HG03175 (cell line): Measurements from ENCODE around the gene PSMB1.
"Not testable (repeated sequence)": the region's sequence is repeated elsewhere in the genome, so short reads cannot be mapped to it uniquely, and the experiment has no call there.

ENCODE experiments used
- ATAC-seq: cut with Tn5 transposase; IDR thresholded peaks from one replicate; pipeline ENCODE4 v1.9.1; 2021; ENCODE audit warnings: mild to moderate bottlenecking, moderate library complexity; ENCODE audit not compliant: unreplicated experiment

PSMB1 gene

DNA sequence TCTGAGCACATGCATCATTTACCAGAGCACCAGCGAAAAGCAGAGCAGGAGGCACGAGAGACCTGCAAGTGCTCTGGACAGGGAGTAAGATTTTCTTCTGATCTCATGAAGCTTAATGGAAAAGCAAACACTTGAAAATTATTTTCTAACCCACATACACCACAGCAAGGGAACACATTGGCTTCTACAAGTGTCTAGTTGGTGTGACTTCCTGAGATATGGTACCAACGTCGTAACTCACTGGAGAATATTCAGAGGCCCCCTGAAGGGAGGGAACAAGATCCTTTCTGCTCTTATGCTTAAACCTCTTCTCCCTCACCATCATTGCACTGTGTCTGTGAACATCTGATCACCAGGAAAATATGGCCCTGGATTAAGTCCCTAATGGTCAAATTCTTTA is 48.6 kb downstream of the PSMB1 start:
- no peak for ATAC-seq

DNA sequence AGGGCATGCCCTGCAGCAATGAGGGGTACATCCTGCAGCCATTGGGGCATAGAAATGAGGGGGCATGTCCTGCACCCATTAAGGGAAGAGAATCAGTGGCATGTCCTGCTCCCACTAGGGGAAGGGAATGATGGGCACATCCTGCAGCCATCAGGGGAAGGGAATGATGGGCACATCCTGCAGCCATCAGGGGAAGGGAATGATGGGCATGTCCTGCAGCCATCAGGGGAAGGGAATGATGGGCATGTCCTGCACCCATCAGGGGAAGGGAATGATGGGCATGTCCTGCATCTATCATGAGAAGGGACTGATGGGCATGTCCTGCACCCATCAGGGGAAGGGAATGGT is 49.7 kb downstream of the PSMB1 start:
- ATAC-seq = no peak

DNA sequence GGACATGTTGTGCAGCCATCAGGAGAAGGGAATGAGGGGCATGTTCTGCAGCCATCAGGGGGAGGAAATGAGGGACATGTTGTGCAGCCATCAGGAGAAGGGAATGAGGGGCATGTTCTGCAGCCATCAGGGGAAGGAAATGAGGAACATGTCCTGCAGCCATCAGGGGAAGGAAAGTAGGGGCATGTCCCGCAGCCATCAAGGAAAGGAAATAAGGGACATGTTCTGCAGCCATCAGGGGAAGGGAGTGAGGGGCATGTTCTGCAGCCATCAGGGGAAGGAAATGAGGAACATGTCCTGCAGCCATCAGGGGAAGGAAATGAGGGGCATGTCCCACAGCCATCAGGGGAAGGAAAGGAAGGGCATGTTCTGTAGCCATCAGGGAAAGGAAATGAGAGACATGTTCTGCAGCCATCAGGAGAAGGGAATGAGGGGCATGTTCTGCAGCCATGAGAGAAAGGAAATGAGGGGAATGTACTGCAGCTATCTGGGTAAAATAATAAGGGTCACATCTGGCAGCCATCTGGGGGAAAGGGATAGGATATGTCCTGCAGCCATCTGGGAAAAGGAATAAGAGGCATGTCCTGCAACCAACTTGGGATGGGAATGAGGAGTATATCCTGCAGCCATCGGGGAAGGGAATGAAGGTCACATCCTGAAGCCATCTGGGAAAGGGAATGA is 50.2 kb downstream of the PSMB1 start:
- ATAC-seq = not testable (repeated sequence)

DNA sequence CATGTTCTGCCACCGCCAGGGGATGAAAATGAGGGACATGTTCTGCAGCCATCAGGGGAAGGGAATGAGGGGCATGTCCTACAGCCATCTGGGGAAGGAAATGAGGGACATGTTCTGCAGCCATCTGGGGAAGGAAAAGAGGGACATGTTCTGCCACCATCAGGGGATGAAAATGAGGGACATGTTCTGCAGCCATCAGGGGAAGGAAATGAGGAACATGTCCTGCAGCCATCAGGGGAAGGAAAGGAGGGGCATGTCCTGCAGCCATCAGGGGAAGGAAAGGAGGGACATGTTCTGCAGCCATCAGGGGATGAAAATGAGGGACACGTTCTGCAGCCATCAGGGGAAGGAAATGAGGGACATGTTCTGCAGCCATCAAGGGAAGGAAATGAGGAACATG is 50.8 kb downstream of the PSMB1 start:
- not testable (repeated sequence) for ATAC-seq

DNA sequence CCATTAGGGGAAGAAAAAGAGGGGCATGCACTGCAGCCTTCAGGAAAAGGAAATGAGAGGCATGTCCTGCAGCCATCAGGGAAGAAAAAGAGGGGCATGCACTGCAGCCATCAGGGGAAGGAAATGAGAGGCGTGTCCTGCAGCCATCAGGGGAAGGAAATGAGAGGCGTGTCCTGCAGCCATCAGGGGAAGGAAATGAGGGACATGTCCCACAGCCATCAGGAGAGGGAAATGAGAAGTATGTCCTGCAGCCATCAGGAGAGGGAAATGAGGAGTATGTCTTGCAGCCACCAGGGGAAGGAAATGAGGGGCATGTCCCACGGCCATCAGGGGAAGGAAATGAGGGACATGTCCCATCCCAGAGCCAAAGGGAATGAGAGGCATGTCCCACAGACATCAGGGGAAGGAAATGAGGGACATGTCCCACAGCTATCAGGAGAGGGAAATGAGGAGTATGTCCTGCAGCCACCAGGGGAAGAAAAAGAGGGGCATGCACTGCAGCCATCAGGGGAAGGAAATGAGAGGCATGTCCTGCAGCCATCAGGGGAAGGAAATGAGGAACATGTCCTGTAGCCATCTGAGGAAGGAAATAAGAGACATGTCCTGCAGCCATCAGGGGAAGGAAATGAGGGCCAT is 52.0 kb downstream of the PSMB1 start:
- no peak for ATAC-seq

DNA sequence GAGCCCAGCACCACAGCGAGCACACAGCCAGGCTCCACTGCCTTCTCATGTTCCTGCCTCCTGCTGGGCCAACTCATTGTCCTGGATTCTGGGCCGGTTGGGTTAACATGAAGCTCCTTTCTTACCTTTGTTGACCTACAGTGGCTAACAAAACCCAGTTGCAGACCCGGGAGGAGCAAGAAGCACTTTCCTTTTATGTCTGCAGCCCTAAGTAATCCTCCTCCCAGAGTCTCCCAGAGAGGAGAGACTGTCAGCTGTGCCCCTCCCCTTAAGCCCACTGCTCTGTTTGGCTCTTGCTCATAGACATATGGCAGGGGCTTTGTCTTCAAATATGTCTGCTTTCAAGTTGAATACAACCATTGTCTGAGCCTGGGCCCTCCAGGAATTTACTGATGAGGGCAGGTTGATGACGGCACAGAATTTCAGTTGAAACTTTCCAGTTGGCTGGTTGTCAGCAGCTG is 55.2 kb downstream of the PSMB1 start:
- ATAC-seq = no peak

DNA sequence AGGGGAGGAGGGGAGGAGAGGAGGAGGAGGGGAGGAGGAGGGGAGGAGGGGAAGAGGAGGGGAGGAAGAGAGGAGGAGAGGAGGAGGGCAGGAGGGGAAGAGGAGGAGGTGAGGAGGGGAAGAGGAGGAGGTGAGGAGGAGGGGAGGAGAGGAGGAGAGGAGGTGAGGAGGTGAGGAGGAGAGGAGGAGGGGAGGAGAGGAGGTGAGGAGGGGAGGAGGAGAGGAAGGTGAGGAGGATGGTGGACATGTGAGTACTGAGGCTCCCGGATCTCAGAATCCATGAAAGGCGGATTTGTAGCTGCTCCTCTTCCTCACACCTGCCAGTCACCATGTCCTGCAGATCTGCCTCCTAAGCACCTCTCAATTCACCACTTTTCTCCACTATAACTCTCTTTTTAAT is 59.8 kb downstream of the PSMB1 start:
- ATAC-seq = no peak

DNA sequence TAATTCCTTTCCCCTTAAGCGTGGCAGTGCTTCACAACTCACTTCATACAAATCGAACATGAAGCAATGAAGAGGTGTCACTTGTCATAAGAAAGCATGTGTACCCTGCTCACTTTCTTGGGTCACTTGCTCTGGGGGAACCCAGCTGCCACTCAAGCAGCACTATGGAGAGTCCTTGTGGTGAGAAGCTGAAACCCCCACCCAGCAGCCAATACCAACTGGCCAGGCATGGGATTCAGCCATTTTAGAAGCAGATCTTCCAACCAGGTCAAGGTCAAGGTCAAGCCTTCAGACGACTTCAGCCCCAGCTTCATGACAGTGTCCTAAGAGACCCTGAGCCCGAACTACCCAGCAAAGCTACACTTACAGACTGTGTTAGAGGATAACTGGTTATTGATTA is 62.8 kb downstream of the PSMB1 start:
- ATAC-seq = no peak

DNA sequence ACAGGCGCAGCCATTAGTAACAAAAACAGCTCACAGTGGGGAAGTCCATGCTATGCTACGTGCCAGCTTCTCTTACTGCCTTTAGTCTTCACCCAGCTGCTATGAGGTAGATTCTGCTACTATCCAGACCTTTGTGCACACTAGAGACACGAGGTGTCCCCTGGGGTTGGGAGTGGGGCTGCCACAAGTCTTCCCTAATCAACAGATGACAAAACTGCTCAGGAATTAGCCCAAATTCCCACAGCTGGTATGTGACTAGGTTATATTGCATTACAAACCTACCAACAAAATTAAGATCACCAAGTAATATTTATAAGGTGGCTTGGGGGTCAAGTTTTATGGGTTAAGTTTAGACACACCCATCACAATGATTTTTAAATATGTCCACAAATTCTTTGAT is 63.3 kb downstream of the PSMB1 start:
- no peak for ATAC-seq

DNA sequence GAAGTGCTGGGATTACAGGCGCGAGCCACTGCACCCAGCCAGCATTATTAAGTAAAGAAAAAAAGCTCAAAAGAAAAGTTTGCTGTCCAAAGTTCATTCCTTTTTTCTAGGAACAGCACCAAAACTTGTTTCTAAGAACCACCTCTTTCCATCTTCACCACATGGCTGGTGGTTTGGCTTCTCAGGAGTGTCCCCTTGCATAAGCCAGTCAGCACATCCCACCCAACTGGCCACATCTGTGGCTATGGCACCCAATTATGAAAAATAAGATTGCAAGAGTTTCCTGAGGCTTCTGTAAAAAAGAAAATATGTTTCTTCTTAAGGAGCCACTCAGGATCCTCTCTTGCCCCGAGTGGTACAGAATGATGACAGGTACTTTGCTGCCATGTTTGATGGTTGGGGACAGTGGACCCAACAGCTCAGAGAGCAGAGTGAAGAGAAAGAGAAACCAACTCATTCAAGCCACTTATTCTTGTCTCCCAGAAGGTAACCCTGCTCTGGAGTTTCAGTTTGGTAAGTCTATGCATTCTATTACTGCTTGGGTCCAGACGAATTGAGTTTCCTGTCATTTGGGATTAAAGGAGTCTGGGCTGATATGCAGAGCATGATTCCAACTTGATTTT is 65.3 kb downstream of the PSMB1 start:
- no peak for ATAC-seq

DNA sequence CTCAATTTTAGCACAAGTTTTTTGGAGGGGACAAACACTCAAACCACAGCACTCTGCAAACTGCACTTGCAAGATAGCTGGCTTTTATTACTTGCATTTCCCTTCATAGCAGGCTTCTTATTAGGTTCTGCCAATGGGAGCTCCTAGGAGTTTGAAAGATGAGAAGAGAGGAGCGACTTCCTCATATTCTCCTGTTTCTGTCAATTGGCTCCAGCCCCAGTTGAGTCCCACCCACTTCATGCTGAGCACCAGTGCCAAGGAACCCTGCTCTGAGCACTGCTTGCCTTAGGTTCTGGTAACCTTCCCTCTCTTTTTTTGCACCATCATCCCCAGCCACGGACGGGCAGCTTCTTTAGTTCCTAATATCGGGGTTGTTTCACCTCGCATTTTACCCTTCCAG is 67.9 kb downstream of the PSMB1 start:
- ATAC-seq = no peak
